Panc1 (cell line): ENCODE results near the gene CFAP97. TPM values are rescaled to one million over a fixed set of nuclear protein-coding genes. Genes with fewer than 3 reads are reported as not detected.

Source experiments
- ATAC-seq: fragments of 200-7000 bp; cut with Tn5 transposase; 2 replicates; pipeline ENCODE4 v1.9.1; 2020; ENCODE audit warnings: mild to moderate bottlenecking, moderate library complexity
- BruUV-seq: library from RNA; stranded (reverse); fragments of 400-500 nt; replicated peaks from 2 replicates; lab custom pipeline; 2021; lab: Mats Ljungman, UMichigan
- CTCF ChIA-PET: fragments of 300-600 bp; sonication (Branson Sonifier 250); formaldehyde crosslinking; loops from one replicate; lab custom pipeline; 2022; ENCODE audit warnings: antibody characterized with exemption; lab: Charles Lee
- POLR2A ChIA-PET: fragments of 300-600 bp; sonication (Branson Sonifier 250); formaldehyde crosslinking; loops from one replicate; lab custom pipeline; 2022; ENCODE audit warnings: antibody characterized with exemption; lab: Charles Lee
- DNase-seq: peaks from one replicate; pipeline ENCODE4 v3.0.0-alpha.2; 2010; ENCODE audit warnings: low read depth, low spot score
- H3K27ac ChIP-seq: 2 replicates; pipeline ENCODE4 v1.5.1; 2011; ENCODE audit warnings: mild to moderate bottlenecking, low read length, inconsistent platforms
- H3K27me3 ChIP-seq: fragments of 200-500 bp; sonication (Bioruptor generic); 2 replicates; pipeline ENCODE4 v1.6.0; 2014; ENCODE audit warnings: low read length, inconsistent platforms; ENCODE audit not compliant: control insufficient read depth, insufficient read depth
- H3K36me3 ChIP-seq: fragments of 200-500 bp; sonication (Bioruptor generic); 2 replicates; pipeline ENCODE4 v1.5.1; 2014; ENCODE audit warnings: inconsistent platforms, mild to moderate bottlenecking, low read length, moderate library complexity; ENCODE audit not compliant: control insufficient read depth, insufficient read depth
- H3K4me1 ChIP-seq: 2 replicates; pipeline ENCODE4 v1.5.1; 2011; ENCODE audit warnings: inconsistent platforms, mild to moderate bottlenecking, low read length, moderate library complexity; ENCODE audit not compliant: control insufficient read depth, insufficient read depth
- H3K4me3 ChIP-seq, 2 experiments: 2 replicates each; pipeline ENCODE4 v1.5.1; 2011 to 2012; ENCODE audit warnings: low read depth in 2 of 2, low read length in 2 of 2, mild to moderate bottlenecking in 2 of 2, inconsistent platforms in 1 of 2, moderate library complexity in 1 of 2
- H3K9me3 ChIP-seq: fragments of 200-500 bp; sonication (Bioruptor generic); 2 replicates; pipeline ENCODE4 v1.5.1; 2014; ENCODE audit warnings: low read depth, mild to moderate bottlenecking, inconsistent platforms, low read length, moderate library complexity; ENCODE audit not compliant: control insufficient read depth, insufficient read depth
- POLR2AphosphoS5 ChIP-seq: IDR thresholded peaks from 2 replicates; pipeline ENCODE4 v1.6.1; 2012; ENCODE audit warnings: mild to moderate bottlenecking, low read depth, low read length, moderate library complexity
- SIN3A ChIP-seq: IDR thresholded peaks from 2 replicates; pipeline ENCODE4 v1.6.1; 2012; ENCODE audit warnings: low read depth, mild to moderate bottlenecking, low read length, moderate library complexity, borderline replicate concordance; ENCODE audit not compliant: insufficient read depth
- TCF7L2 ChIP-seq: IDR thresholded peaks from 2 replicates; pipeline ENCODE4 v1.6.1; 2011; ENCODE audit warnings: mild to moderate bottlenecking, low read depth, low read length, inconsistent platforms
- in situ Hi-C: cut with HindIII; loops from 2 replicates; pipeline ENCODE4 v1.10.0; 2016; ENCODE audit warnings: low sequenced_read_pairs, low pct_unique_long_range_greater_than_20kb
- intact Hi-C: fragments of 100-400 bp; cut with micrococcal nuclease; formaldehyde crosslinking; loops from one replicate; pipeline ENCODE4 v1.10.0; 2022; ENCODE audit not compliant: unreplicated experiment
- total RNA-seq: library from RNA; stranded (reverse); gene quantifications from one replicate; pipeline ENCODE4 v1.2.1, GENCODE V29; 2021; ENCODE audit not compliant: unreplicated experiment
- TF ChIP-seq, protein P1 (sequence below), 2 experiments: IDR thresholded peaks; 2 replicates each; pipeline ENCODE4 v1.6.1; 2011 to 2012; ENCODE audit warnings: low read depth in 2 of 2, control low read depth in 1 of 2, low read length in 1 of 2, mild to moderate bottlenecking in 1 of 2, moderate library complexity in 1 of 2; ENCODE audit not compliant: insufficient read depth in 1 of 2
- TF ChIP-seq, protein P2 (sequence below): fragments of 450-650 bp; IDR thresholded peaks from 2 replicates; pipeline ENCODE4 v1.5.1; 2017; ENCODE audit warnings: mild to moderate bottlenecking

The CFAP97 gene
- total RNA-seq, 1 experiment from 2014 or later: 39.0 TPM

DNA sequence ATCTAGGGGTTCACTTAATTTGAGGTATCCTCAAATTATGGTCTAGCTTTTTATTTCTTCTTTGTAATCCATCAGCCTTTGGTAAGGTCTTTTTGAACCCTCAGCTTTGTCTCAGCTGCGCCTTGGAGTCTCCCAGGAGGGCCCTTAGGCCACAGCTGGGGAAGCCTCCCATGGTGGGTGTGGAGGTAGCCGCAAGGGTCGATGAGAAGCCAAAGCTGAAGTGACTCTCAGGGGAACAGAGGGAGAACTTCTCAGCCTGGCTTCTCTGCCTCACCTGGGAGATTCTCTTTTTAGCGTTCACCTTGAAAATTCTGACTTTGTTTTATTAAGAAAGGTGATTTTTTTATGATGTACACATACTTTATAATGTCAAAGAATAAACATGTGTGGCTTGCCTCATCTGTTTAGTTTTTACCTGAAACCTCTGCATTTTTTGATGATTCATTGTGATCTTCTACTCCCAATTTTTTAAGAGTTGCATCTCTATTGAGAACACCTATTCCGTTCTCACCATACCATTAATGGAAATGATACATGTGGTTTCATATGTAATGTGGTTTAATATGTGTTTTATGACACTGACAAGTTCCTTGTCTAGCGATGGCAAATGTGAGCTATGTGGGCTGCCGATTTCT, 86.4 kb downstream of the CFAP97 start:
- in situ Hi-C loops: no loop called here
- ChIA-PET CTCF (no interaction called here), POLR2A (no interaction called here)
- intact Hi-C loops: no loop called here
- ATAC-seq (no peak), DNase-seq (no peak)
- H3K4me1 ChIP-seq: peaks cover 3% of the 10 kb centered on the region; the same call in 1 of the 2 replicates
- H3K4me3 ChIP-seq: no peak overlapping the region
- H3K27ac ChIP-seq: no peak overlapping the region
- H3K27me3 ChIP-seq: no peaks in the 10 kb centered on the region
- no peak for TF ChIP-seq POLR2AphosphoS5
- TF ChIP-seq TCF7L2: no peak
- TF ChIP-seq SIN3A: no peak
- TF ChIP-seq, protein P1, sequence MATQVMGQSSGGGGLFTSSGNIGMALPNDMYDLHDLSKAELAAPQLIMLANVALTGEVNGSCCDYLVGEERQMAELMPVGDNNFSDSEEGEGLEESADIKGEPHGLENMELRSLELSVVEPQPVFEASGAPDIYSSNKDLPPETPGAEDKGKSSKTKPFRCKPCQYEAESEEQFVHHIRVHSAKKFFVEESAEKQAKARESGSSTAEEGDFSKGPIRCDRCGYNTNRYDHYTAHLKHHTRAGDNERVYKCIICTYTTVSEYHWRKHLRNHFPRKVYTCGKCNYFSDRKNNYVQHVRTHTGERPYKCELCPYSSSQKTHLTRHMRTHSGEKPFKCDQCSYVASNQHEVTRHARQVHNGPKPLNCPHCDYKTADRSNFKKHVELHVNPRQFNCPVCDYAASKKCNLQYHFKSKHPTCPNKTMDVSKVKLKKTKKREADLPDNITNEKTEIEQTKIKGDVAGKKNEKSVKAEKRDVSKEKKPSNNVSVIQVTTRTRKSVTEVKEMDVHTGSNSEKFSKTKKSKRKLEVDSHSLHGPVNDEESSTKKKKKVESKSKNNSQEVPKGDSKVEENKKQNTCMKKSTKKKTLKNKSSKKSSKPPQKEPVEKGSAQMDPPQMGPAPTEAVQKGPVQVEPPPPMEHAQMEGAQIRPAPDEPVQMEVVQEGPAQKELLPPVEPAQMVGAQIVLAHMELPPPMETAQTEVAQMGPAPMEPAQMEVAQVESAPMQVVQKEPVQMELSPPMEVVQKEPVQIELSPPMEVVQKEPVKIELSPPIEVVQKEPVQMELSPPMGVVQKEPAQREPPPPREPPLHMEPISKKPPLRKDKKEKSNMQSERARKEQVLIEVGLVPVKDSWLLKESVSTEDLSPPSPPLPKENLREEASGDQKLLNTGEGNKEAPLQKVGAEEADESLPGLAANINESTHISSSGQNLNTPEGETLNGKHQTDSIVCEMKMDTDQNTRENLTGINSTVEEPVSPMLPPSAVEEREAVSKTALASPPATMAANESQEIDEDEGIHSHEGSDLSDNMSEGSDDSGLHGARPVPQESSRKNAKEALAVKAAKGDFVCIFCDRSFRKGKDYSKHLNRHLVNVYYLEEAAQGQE (IDR thresholded peaks at IDR 0.05; ENCODE audit: insufficient read depth in 1 of 2, low read depth in 2 of 2, low read length in 1 of 2): no peak
- TF ChIP-seq, protein P2, sequence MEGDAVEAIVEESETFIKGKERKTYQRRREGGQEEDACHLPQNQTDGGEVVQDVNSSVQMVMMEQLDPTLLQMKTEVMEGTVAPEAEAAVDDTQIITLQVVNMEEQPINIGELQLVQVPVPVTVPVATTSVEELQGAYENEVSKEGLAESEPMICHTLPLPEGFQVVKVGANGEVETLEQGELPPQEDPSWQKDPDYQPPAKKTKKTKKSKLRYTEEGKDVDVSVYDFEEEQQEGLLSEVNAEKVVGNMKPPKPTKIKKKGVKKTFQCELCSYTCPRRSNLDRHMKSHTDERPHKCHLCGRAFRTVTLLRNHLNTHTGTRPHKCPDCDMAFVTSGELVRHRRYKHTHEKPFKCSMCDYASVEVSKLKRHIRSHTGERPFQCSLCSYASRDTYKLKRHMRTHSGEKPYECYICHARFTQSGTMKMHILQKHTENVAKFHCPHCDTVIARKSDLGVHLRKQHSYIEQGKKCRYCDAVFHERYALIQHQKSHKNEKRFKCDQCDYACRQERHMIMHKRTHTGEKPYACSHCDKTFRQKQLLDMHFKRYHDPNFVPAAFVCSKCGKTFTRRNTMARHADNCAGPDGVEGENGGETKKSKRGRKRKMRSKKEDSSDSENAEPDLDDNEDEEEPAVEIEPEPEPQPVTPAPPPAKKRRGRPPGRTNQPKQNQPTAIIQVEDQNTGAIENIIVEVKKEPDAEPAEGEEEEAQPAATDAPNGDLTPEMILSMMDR: no peak
- no peaks in the 10 kb centered on the region for H3K36me3 ChIP-seq
- no peaks in the 10 kb centered on the region for H3K9me3 ChIP-seq
- no TSS peak for BruUV-seq

DNA sequence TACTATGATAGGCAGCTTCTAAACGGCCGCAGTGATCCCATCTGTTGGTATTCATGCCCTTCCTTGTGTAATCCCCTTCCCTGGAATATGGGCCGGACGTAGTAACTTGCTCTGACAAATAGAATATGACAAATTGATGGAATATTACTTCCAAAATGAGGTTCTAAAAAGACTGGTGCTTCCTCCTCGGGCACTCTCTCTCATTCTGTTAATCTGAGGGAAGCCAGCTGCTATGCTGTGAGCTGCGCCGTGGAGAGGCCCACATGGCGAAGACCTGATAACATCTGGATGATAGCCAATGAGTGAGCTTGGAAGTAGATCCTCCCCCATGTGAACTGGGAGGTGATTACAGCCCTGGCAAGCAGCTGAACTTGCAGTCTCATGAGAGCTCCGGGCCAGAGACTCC, 88.0 kb downstream of the CFAP97 start:
- DNase-seq (no peak), ATAC-seq (peak; percentile 78)
- Histone ChIP-seq H3K27me3 (no peaks in the 10 kb centered on the region), H3K27ac (no peak overlapping the region), H3K9me3 (no peaks in the 10 kb centered on the region), H3K4me3 (no peak overlapping the region), H3K36me3 (no peaks in the 10 kb centered on the region), H3K4me1 (peaks cover 3% of the 10 kb centered on the region)
- intact Hi-C loops: no loop called here
- POLR2A ChIA-PET: no interaction called here
- no peak for TF ChIP-seq SIN3A
- TF ChIP-seq TCF7L2: no peak
- TF ChIP-seq POLR2AphosphoS5: no peak
- TF ChIP-seq, protein P2: no peak
- TF ChIP-seq, protein P1 (IDR thresholded peaks at IDR 0.05; ENCODE audit: insufficient read depth in 1 of 2, low read depth in 2 of 2, low read length in 1 of 2): no peak
- in situ Hi-C loops: no loop called here
- BruUV-seq: no TSS peak
- CTCF ChIA-PET: no interaction called here
